Transverse colon (tissue), 4 donors: ENCODE data around the gene MSLN. TPM values are rescaled to one million over a fixed set of nuclear protein-coding genes. Genes with fewer than 3 reads are reported as not detected.
A peak's percentile ranks its signal among the peaks of the same experiment; 100 is the strongest.

Experiments used
- DNase-seq: peaks from one replicate; pipeline ENCODE4 v3.0.0-alpha.2; 2019
- H3K27ac ChIP-seq, 4 donors: fragments of 200-600 bp; sonication (generic); 2 replicates each; pipeline ENCODE4 v1.5.1; 2016 to 2018; ENCODE audit warnings: inconsistent platforms in 4 of 4
- H3K27me3 ChIP-seq: fragments of 200-600 bp; sonication (generic); 2 replicates; pipeline ENCODE4 v1.5.1; 2017; ENCODE audit warnings: inconsistent platforms
- H3K36me3 ChIP-seq, 4 donors: fragments of 200-600 bp; sonication (generic); 2 replicates each; pipeline ENCODE4 v1.5.1; 2017 to 2019; ENCODE audit warnings: inconsistent platforms in 4 of 4
- H3K4me1 ChIP-seq, 4 donors: fragments of 200-600 bp; sonication (generic); 2 replicates each; pipeline ENCODE4 v1.5.1; 2017 to 2020; ENCODE audit warnings: inconsistent platforms in 4 of 4
- H3K4me3 ChIP-seq, 4 donors: fragments of 200-600 bp; sonication (generic); 1 replicate in 1 of 4; 2 replicates in 3 of 4; pipeline versions ENCODE4 v1.5.1 to v1.6.1; 2017 to 2019; ENCODE audit warnings: inconsistent platforms in 4 of 4
- H3K9me3 ChIP-seq, 2 donors: fragments of 200-600 bp; sonication (generic); 2 replicates each; pipeline ENCODE4 v1.5.1; 2017 to 2019; ENCODE audit warnings: inconsistent platforms in 2 of 2
- EP300 ChIP-seq: sonication (generic); formaldehyde crosslinking; IDR thresholded peaks from one replicate; pipeline ENCODE4 v1.6.1; 2017; ENCODE audit warnings: antibody characterized with exemption, low read depth
- POLR2A ChIP-seq: fragments of 450-650 bp; IDR thresholded peaks from one replicate; pipeline ENCODE4 v1.6.1; 2016; ENCODE audit warnings: antibody characterized with exemption, mild to moderate bottlenecking, moderate library complexity
- POLR2AphosphoS5 ChIP-seq, 3 donors: sonication (generic); formaldehyde crosslinking; IDR thresholded peaks; one replicate each; pipeline ENCODE4 v1.6.1; 2016; ENCODE audit warnings: antibody characterized with exemption in 3 of 3
- WGBS, 2 donors: methylation state at CpG; one replicate each; pipeline ENCODE4 v1.1.5; 2018; ENCODE audit warnings: low coverage in 1 of 2; 5-methylcytosine and 5-hydroxymethylcytosine counted together
- in situ Hi-C, 4 donors: fragments of 200-750 bp; cut with MboI; loops; one replicate each; pipeline versions ENCODE4 v1.15.0 to v1.15.1; 2017; ENCODE audit warnings: low sequenced_read_pairs in 3 of 4, low pct_ligation_motif_present in 1 of 4, low pct_unique_long_range_greater_than_20kb in 1 of 4
- intact Hi-C: fragments of 100-400 bp; cut with DNase I; formaldehyde crosslinking; loops from one replicate; pipeline ENCODE4 v1.15.1; 2023; ENCODE audit warnings: low total_unique reads
- total RNA-seq, 4 donors: library from RNA; depleted of rRNA; stranded (reverse); fragments of >200 nt; gene quantifications; one replicate each; pipeline ENCODE4 v1.1.0, GENCODE V29; 2016
- TF ChIP-seq, protein P1 (sequence below), 5 experiments: fragments of 200-600 bp in 3 of 5; fragments of 450-650 bp in 2 of 5; sonication (generic) in 3 of 5; IDR thresholded peaks; 1 replicate in 2 of 5; 2 replicates in 3 of 5; pipeline ENCODE4 v1.5.1; 2016 to 2017; ENCODE audit warnings: antibody characterized with exemption in 5 of 5, inconsistent platforms in 3 of 5, mild to moderate bottlenecking in 2 of 5, moderate library complexity in 1 of 5

The MSLN gene
- total RNA-seq, 4 donors from 2014 or later = 4.9 to 21.2 (median 10.3) TPM; not detected in 1

DNA sequence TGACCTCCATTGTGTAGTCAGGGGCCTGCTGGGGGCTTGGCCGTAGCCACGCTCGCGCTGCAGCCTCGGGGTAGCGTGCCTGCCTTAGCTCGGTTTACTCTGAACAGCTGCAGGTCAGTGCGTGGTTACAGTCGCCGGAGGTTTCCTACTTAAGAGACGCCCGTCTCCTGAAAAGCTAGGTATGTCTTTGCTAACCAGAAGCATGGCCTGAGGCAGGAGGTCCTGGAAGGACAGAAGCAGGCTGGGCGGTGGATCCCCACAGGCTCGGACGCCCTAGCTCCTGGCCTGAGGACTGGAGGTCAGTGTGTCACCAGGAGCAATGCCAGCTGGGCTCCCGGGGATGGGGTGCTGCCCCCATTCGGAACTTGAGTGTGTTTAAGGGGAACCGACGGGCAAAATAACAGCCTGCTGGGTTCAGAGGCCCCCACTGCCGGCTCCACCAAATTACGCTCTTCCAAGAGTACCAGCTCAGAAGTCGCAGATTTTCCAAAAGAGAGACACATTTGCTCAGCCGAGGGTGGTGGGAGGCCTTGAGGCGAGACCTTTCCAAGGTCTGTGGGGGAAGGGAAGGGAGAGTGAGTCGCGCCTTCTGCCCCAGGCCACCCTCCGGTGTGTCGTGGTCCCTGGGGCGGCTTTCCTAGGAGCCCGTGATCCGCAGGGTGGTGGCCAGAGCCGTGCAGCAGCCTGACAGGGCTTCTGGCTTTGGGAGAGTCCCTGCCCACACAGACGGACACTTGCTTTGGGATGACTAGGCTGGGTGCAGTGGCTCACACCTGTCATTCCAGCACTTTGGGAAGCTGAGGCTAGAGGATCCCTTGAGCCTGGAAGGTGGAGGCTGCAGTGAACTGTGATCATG is 43.9 kb downstream of the MSLN start:
- DNase-seq = no peak
- TF ChIP-seq EP300 = no peak
- TF ChIP-seq, protein P1, sequence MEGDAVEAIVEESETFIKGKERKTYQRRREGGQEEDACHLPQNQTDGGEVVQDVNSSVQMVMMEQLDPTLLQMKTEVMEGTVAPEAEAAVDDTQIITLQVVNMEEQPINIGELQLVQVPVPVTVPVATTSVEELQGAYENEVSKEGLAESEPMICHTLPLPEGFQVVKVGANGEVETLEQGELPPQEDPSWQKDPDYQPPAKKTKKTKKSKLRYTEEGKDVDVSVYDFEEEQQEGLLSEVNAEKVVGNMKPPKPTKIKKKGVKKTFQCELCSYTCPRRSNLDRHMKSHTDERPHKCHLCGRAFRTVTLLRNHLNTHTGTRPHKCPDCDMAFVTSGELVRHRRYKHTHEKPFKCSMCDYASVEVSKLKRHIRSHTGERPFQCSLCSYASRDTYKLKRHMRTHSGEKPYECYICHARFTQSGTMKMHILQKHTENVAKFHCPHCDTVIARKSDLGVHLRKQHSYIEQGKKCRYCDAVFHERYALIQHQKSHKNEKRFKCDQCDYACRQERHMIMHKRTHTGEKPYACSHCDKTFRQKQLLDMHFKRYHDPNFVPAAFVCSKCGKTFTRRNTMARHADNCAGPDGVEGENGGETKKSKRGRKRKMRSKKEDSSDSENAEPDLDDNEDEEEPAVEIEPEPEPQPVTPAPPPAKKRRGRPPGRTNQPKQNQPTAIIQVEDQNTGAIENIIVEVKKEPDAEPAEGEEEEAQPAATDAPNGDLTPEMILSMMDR (IDR thresholded peaks at IDR 0.05) = no peak
- TF ChIP-seq POLR2A = no peak
- TF ChIP-seq POLR2AphosphoS5 (IDR thresholded peaks at IDR 0.05) = no peak
- H3K4me3 ChIP-seq = no peak overlapping the region
- intact Hi-C loops = loop anchor here (5.0 kb wide), 1 partner anchor 253 kb away; no protein-coding TSS in a partner anchor
- no peak overlapping the region for H3K27ac ChIP-seq
- H3K9me3 ChIP-seq = no peaks in the 10 kb centered on the region
- H3K36me3 ChIP-seq = no peaks in the 10 kb centered on the region
- H3K4me1 ChIP-seq = peaks cover 3 to 15% (median 10%) of the 10 kb centered on the region in 4 donors
- in situ Hi-C loops = loop anchor here in 2 of 4 donors (25.0 kb wide), 1 partner anchor 258 kb away; the partner anchor contains the start of gene SSTR5 (in 2 of the 2)
- H3K27me3 ChIP-seq = peaks cover 50% of the 10 kb centered on the region
- WGBS, 2 donors = 57% methylated on average over 33 of the region's 33 CpGs; no CpG with 5 or more reads in 1 of the 2 donors

DNA sequence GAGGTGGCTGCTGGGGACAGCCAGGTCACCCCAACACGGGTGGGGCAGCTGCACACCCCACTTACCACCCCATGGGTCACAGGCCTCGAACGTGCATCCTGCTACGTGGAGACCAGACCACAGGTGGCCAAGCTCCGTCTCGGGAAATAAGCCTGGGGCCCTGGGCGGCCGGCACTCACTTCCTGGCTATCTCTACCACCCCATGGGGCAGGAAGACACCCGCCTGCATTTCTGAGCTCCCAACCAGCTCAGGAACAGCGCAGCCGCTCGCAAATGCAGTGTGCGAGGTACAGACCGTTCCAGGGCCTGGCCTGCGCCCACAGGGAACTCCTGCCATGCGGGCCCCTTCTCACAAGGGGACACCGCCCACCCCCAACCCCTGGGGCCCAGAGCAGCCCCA is 44.9 kb downstream of the MSLN start:
- Histone ChIP-seq H3K4me3 (no peak overlapping the region), H3K27ac (no peak overlapping the region), H3K4me1 (peaks cover 3 to 15% (median 10%) of the 10 kb centered on the region in 4 donors), H3K9me3 (no peaks in the 10 kb centered on the region), H3K36me3 (no peaks in the 10 kb centered on the region), H3K27me3 (peaks cover 40% of the 10 kb centered on the region)
- no peak for DNase-seq
- in situ Hi-C loops = loop anchor here in 2 of 4 donors (25.0 kb wide), 1 partner anchor 257 kb away; the partner anchor contains the start of gene SSTR5 (in 2 of the 2)
- intact Hi-C loops = loop anchor here (5.0 kb wide), 1 partner anchor 252 kb away; no protein-coding TSS in a partner anchor
- no peak for TF ChIP-seq EP300
- TF ChIP-seq, protein P1 (IDR thresholded peaks at IDR 0.05) = no peak
- no peak for TF ChIP-seq POLR2A
- TF ChIP-seq POLR2AphosphoS5 (IDR thresholded peaks at IDR 0.05) = no peak
- 77% methylated on average over 16 of the region's 17 CpGs; no CpG with 5 or more reads in 1 of the 2 donors for WGBS, 2 donors

GRCh38 chr16:807347-808084 is 47.0 kb downstream of the MSLN start:
- H3K27me3 ChIP-seq = peaks cover 30% of the 10 kb centered on the region
- peaks cover 3 to 15% (median 10%) of the 10 kb centered on the region in 4 donors for H3K4me1 ChIP-seq
- H3K36me3 ChIP-seq = no peaks in the 10 kb centered on the region
- no peaks in the 10 kb centered on the region for H3K9me3 ChIP-seq
- TF ChIP-seq POLR2AphosphoS5 (IDR thresholded peaks at IDR 0.05) (peak; percentile 77 to 90 (median 87)), EP300 (no peak), POLR2A (peak; percentile 83)
- TF ChIP-seq, protein P1 (IDR thresholded peaks at IDR 0.05) = peak in 1 of 5 experiments; percentile 9
- peak overlapping the region; percentile 53 to 98 (median 71) for H3K4me3 ChIP-seq
- in situ Hi-C loops (loop anchor here in 2 of 4 donors (25.0 kb wide), 1 partner anchor 255 kb away; the partner anchor contains the start of gene SSTR5 (in 2 of the 2)), intact Hi-C loops (loop anchor here (5.0 kb wide), 1 partner anchor 250 kb away; no protein-coding TSS in a partner anchor)
- H3K27ac ChIP-seq = peak overlapping the region; percentile 93 to 97 (median 94)
- 26% methylated on average over 66 of the region's 80 CpGs; no CpG with 5 or more reads in 1 of the 2 donors for WGBS, 2 donors
- peak; percentile 96 for DNase-seq
